ENCODE measurements around the gene IFT27.

IFT27 gene

GRCh38 chr22:36775964-36776669 lies at the start of gene IFT27:
Gene IFT27 (minus strand): TSS chr22:36776119. CDS start chr22:36775707, 412 bp downstream.
- peak; percentile 66 to 99 for DNase-seq

GRCh38 chr22:36824655-36825054 lies 48.7 kb upstream of the IFT27 start:
- DNase-seq = no peak

GRCh38 chr22:36823186-36823839 lies 47.4 kb upstream of the IFT27 start:
- DNase-seq = no peak

- DNase-seq = no peak
These were observed 46.7 kb upstream of the IFT27 start for GRCh38 chr22:36822581-36822980.

GRCh38 chr22:36819112-36819511 lies 43.2 kb upstream of the IFT27 start:
- DNase-seq = no peak

GRCh38 chr22:36818010-36818642 lies 42.2 kb upstream of the IFT27 start:
- DNase-seq = no peak

- DNase-seq = no peak
These were observed 41.6 kb upstream of the IFT27 start for GRCh38 chr22:36817525-36817848.

- no peak for DNase-seq
These were observed 41.0 kb upstream of the IFT27 start, which contains the start of gene PVALB for GRCh38 chr22:36816636-36817524. Gene PVALB (minus strand): TSS chr22:36817035. CDS start chr22:36817005, 30 bp downstream.

- no peak for DNase-seq
These were observed 40.4 kb upstream of the IFT27 start for GRCh38 chr22:36816339-36816635.

- no peak for DNase-seq
These were observed 39.8 kb upstream of the IFT27 start for GRCh38 chr22:36815558-36816338.

- DNase-seq = no peak
These were observed 38.9 kb upstream of the IFT27 start for GRCh38 chr22:36814801-36815200.

GRCh38 chr22:36811094-36811800 lies 35.3 kb upstream of the IFT27 start:
- DNase-seq = no peak

GRCh38 chr22:36809351-36809750 lies 33.4 kb upstream of the IFT27 start:
- no peak for DNase-seq

- no peak for DNase-seq
These were observed 32.9 kb upstream of the IFT27 start for GRCh38 chr22:36808721-36809344.

GRCh38 chr22:36807627-36808026 lies 31.7 kb upstream of the IFT27 start:
- DNase-seq = no peak

- DNase-seq = no peak
These were observed 30.9 kb upstream of the IFT27 start for GRCh38 chr22:36806835-36807234.

GRCh38 chr22:36803358-36803757 lies 27.4 kb upstream of the IFT27 start:
- no peak for DNase-seq

- no peak for DNase-seq
These were observed 22.8 kb upstream of the IFT27 start for GRCh38 chr22:36798674-36799066.

- no peak for DNase-seq
These were observed 22.2 kb upstream of the IFT27 start for GRCh38 chr22:36797911-36798673.

- DNase-seq = no peak
These were observed 21.5 kb upstream of the IFT27 start for GRCh38 chr22:36797374-36797773.

Measured in bone marrow (tissue), 2 donors.